GM18870 (cell line): ENCODE results near the gene PCDH11Y.
"Not testable (repeated sequence)": the region's sequence is repeated elsewhere in the genome, so short reads cannot be mapped to it uniquely, and the experiment has no call there.

ENCODE experiments used
- ATAC-seq: cut with Tn5 transposase; IDR thresholded peaks from one replicate; pipeline ENCODE4 v1.9.1; 2021; ENCODE audit warnings: moderate library complexity; ENCODE audit not compliant: unreplicated experiment

Gene PCDH11Y

GRCh38 chrY:5000057-5000456 is at the start of gene PCDH11Y:
PCDH11Y (plus strand) TSS chrY:5000296; CDS start chrY:5057100, 56,804 bp downstream.
- ATAC-seq: not testable (repeated sequence)

- ATAC-seq: not testable (repeated sequence)
Measured at GRCh38 chrY:4967894-4968293, 32.2 kb upstream of the PCDH11Y start.

- ATAC-seq: peak; percentile 99
Measured at GRCh38 chrY:4991743-4992400, 8.2 kb upstream of the PCDH11Y start.

DNA sequence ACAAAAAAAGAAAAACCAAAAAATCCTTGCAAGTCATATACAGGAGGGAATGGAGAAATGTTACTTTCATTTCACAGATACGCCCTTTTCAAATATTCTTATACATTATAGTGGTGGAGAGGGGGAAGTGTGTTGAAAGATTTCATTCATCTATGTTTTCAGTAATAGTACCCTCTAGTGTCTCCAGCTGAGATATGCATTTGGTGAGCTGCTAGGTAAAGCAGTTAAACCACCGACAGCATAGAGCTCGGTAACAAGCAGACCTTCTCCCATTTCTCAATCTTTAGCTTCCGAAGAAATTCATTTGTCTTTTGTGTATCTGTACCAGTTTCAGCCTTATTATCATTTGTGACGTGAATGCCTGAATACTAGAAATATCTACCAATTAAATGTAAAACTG is 5.2 kb upstream of the PCDH11Y start:
- not testable (repeated sequence) for ATAC-seq

- not testable (repeated sequence) for ATAC-seq
Measured at GRCh38 chrY:5002476-5003184, 2.5 kb downstream of the PCDH11Y start.

DNA sequence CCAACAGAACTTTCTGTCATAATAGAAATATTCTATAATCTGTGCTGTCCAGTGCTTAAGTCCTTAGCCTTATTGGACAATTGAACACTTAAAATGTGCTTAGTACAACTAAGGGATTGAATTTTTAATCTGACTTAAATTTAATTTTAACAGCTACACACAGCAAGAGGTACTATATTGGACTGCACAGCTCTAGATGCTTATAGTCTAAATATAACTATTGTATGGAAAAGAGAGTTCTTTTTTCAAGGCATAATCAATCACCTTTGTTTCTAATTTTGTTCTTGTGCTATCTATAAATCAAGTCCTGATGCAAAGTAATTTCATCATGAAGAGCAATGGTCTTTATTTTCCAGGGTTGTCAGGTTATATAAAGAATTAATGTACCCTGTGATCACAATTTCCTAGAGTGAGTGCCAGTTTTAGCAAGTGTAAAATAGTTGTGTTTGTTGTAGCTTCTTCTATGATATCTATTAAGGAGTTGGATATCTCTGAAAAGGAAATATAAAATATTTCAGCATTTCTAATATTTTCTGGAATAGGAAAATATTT is 39.0 kb downstream of the PCDH11Y start:
- not testable (repeated sequence) for ATAC-seq

DNA sequence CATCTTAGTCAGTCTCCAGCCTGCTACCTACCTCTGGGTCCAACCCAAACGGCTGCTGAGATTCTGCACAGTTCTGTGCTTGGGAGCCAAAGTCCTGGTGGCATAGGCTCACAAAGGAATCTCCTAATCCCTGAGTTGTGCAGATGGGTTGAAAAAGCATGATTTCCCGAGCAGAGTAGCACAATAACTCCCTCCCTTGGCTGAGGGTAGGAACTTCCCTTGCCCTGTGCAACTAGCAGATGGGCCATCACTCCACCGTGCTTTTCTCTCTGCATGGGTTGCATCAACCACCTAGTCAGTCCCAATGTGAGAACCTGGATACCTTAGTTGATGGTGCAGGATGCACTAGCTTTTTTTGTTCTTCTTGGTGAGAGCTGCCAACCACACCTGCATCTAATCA is 82.9 kb downstream of the PCDH11Y start:
- not testable (repeated sequence) for ATAC-seq

DNA sequence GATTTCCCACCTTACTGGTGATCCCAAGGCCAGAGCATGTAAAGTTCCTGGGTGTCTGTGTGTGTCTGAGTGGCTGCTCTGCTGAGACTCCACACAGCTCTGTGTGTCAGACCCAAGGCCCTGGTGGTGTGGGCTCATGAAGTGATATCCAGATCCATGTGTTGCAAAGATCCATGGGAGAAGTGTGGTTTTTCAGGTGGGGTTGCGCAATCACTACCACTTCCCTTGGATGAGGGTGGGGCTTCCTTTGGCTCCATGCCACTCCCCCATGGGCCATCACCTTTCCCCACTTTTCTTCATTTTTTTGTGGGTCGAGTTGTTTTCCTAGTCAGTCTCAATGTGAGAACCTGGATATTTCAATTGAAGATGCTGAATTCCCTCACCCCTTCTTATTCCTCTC is 182.9 kb downstream of the PCDH11Y start:
- not testable (repeated sequence) for ATAC-seq

DNA sequence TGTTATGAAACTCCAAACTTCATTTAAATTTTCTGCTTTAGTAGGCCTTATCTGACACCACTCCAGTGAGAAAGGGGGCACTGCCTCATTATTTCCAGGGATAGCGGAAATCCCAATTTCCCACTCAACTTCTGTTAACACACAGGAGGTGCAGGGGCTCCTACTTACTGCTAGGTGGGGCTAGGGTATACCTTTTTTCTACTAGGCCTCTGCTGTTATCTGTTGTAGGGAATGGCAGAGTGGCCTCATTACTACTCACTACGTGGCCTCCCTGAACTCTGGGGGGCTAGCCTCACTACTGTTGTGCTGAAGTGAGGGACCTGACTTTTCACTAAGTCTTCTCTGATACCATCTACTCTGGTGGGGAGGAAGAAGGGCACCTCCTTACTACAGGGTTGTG is 215.0 kb downstream of the PCDH11Y start:
- not testable (repeated sequence) for ATAC-seq

GRCh38 chrY:5324931-5325330 is 324.8 kb downstream of the PCDH11Y start:
- not testable (repeated sequence) for ATAC-seq

GRCh38 chrY:5342220-5342619 is 342.1 kb downstream of the PCDH11Y start:
- not testable (repeated sequence) for ATAC-seq

GRCh38 chrY:5543705-5544104 is 543.6 kb downstream of the PCDH11Y start:
- not testable (repeated sequence) for ATAC-seq

- not testable (repeated sequence) for ATAC-seq
Measured at GRCh38 chrY:5638589-5638988, 638.5 kb downstream of the PCDH11Y start.

DNA sequence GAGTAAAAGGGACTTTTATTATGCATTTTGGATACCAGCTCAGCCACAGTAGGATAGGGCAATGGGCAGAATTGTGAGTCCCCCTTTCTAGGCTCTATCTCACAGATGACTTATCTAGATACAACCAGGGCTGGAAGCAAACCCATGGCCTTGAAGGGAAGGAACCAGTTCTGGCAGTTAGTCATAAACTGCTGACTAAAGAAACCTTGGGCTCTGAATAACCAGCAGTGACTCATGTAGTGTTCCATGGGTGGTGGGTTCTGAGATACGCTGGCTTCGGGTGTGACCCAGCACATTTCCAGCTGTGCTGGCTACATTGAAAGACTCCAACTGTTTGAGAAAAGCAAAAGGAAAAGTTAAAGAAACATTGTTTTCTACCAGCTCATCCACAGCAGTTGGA is 679.2 kb downstream of the PCDH11Y start:
- ATAC-seq: not testable (repeated sequence)

GRCh38 chrY:5708727-5709126 is 708.6 kb downstream of the PCDH11Y start:
- ATAC-seq: not testable (repeated sequence)

- not testable (repeated sequence) for ATAC-seq
Measured at GRCh38 chrY:5709788-5710381, 709.8 kb downstream of the PCDH11Y start.

DNA sequence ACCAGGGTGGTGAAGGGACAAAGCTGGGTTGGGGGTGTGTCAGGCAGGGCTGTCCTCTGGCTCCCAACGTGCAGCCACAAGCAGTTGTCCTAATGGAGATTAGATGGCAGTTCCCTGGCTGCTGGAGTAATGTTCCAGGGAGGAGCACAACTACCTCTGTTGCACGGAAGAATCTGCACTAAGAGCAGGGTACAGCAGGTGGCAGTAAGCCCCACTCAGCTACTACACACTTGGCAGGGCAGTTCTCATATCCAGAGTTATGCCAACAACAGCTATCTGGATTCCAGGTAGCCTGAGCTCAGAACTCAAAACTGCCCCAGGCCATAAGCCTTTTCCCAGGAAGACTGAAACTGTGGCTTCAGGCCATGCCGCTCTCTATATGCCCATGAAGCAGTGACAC is 761.3 kb downstream of the PCDH11Y start:
- ATAC-seq: not testable (repeated sequence)

- not testable (repeated sequence) for ATAC-seq
Measured at GRCh38 chrY:5776485-5776884, 776.4 kb downstream of the PCDH11Y start.
